CD4-positive, alpha-beta T cell treated with Interleukin-6 at 100 ng/mL for 8 hours (primary cell): ENCODE measurements around the gene KCNC1.

Experiments
- DNase-seq: peaks from one replicate; pipeline ENCODE4 v3.0.0-alpha.2; 2020; ENCODE audit warnings: mixed read lengths, low spot score

The KCNC1 gene

DNA sequence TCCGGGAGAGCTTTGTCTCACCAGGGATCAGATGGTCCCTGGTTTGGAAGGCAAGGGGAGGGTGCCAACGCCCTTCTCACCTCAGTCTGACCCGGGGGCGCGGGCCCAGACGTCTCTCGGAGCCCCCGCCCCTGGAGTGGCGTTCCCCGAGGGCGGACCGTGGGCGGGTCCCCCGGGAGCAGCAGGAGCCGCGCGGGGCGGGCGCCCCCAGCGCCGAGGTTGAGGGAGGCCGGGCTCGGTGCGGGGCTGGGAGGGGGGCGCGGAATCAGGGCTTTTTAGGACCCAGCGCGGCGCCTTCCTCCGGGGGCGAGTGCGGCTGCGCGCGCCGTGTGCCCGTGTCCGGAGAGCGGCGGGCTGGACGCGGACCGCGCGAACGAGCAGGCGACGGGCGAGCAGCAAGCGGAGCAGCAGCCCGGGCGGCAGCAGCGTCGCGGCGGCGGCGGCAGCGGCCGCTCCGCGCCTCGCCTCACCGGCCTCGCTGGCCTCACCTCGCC is at the start of gene KCNC1:
KCNC1 (plus strand) TSS at position 364 of the 494 bp plus-strand sequence. CDS start 1,222 bp downstream, outside the sequence.
- no peak for DNase-seq

DNA sequence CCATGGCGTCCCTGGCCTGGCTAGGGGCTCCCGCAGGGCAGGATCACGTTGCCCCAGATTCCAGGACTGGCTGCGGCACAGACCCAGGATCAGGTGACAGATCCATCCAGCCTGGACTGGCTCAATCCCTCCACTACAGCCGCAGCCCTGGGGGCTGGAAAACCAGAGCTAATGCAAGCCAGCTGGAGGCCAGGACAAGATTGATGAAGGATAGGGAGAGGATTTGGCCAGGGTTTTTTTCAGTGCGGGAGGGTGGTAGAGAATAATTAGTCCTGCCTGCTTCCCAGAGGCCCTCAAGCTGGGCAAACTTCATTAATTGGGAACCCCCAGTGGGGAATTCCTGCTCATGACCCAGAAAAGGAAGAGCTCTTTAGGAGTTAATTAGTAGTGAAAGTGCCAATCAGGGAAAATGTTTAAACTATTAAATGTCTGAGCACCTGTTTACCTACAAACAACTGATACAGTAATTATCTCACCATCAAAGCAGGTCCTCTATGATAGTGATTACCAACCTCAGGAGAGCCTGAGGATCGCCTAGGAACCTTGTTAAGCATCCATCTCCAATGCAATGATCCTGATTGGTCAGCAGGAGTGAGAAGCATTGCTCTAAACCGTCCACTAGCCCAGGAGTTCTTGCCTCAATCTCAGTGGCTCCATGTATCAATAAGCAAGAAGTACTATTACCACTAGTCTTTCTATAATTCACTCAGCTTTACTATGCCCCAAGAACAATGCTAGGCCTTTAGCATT is 48.2 kb upstream of the KCNC1 start:
- DNase-seq, result no peak

DNA sequence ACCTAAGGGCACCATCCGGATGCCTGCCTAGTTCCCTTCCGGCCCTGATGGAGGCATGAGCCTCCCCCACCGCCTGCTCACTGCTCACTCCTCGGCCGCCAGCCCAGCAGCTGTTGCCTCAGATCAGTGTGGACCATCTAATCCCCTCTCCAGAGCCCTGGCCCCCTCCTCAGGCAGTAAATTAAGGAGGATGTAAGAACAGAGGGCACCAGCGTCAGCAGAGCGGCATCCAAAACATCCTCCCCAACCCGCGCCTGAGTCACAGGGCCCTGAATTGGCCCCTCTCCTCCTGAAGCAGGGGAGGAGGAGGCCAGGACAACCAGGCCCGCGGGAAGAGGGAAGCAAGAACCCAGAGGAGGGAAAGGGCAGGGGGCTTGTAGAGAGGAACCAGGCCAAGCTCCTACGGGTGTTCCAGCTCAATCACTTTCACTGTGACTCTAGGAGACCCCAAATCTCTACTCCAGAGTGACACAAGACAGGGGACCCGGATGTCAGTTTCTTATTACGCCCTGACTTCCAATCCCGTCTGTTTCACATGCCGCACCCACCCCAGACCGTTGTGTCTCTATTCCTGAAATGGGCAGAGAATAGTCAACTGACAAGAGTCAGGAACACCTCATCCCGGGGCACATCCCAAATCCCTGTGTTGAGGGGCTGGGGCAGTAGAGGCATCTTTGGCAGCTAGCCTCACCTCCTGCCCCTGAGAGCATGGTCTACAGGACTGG is 46.5 kb upstream of the KCNC1 start:
- no peak for DNase-seq

DNA sequence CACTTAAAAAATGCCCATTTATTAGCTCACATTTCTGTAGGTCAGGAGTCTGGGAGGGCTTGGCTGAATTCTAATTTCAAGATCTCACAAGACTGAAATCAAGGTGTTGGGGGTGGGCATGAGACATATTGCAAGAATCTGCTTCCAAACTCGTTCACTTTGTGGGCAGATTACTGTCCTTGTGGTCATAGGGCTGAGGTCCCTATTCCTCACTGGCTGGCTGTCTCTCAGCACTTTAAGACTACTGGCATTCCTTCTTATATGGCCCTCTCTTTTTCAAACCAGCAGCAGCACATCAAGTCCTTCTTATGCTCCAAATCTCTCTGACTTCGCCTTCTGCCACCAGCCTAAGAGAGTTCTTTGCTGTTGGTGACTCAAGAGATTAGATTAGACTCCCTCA is 43.0 kb upstream of the KCNC1 start:
- DNase-seq, result no peak

- DNase-seq, result no peak
Observed at GRCh38 chr11:17691976-17692375, 42.6 kb upstream of the KCNC1 start.

- DNase-seq, result no peak
Observed at GRCh38 chr11:17692931-17693330, 41.6 kb upstream of the KCNC1 start.

GRCh38 chr11:17693531-17693930 is 41.0 kb upstream of the KCNC1 start:
- DNase-seq, result no peak

DNA sequence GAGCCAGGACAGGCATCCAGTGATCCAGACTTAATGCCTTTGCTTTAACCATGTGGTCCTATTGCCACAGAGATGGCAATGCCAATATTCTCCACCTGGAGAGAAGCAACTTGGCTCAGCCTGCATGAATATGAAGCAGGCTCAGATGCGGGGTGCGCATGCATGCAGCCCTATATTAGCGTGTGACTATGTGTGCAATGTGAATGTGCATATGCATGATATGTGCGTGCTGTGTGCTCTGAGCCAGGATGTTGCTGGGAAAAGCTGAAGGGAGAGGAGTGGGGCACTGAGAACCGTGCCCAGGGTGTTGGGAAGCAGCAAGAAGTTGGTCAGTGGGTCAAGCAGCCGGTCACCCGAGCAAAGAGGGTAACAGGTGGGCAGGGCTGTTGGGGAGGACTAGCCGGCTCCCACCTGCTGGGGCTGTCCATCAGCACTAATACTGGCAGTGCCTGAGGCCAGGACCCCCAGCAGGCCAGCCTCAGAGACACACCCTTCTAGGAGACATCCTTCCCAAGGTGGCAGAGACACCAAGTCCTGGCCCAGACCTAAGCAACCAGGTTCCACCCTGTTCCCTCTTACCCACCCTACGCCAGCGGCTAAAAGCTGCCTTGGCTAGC is 40.0 kb upstream of the KCNC1 start:
- no peak for DNase-seq

- DNase-seq, result no peak
Observed at GRCh38 chr11:17695454-17696441, 38.8 kb upstream of the KCNC1 start.

GRCh38 chr11:17696741-17697140 is 37.8 kb upstream of the KCNC1 start:
- no peak for DNase-seq

DNA sequence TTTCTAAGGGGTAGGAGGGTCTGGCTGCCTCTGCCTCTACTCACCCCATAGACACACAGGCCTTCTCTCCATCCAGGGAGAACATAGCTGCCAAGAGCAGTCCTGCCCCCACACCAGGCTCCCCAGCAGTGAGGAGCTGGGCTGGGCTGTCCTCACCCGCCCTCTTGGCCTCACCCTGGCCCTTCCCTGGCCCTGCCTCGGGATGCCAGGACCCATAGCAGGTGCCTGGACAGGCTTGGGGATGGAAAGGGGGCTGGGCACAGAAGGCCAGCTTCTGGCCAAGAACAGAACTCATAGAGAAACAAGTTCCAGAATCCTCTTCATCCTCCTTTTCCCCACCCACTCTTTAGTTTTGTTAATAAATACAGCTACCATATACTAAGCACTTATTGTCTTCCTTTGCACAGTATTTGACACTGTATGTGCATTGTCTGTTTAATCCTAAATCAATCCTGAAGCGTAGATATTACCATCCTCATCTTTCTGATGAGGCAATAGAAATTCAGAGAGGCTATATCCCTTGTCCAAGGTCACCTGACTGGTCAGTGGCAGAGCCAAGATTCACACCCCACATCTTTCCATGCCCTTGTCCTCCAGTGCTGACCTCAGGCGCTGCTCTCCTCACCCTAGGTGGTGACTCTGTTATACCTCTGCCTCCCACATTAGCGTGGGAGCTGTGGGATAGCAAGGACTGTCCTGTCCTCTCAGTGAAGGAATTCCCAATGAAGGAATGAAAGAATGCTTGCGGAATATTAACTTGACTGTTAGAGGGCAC is 37.2 kb upstream of the KCNC1 start:
- DNase-seq, result no peak

GRCh38 chr11:17699147-17700114 is 35.1 kb upstream of the KCNC1 start:
- DNase-seq, result no peak

DNA sequence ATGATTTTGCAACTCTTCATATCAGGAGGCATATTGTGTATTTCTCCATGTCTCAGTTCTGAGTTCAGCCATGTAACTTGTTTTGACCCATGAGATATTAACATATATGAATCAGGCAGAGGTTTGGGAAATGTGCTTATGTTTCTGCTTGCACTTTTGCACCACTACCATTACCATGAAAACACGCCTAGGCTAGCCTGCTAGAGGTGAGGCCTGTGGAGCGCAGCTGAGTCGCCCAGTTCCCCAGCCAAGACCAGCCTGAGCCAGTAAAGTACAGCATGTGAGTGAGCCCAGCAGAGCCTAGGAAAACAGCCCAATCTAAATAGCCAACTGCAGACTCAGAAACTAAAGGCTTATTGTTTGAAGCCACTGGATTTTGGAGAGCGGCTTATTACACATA is 33.6 kb upstream of the KCNC1 start:
- no peak for DNase-seq

- no peak for DNase-seq
Observed at GRCh38 chr11:17702876-17703275, 31.7 kb upstream of the KCNC1 start.

DNA sequence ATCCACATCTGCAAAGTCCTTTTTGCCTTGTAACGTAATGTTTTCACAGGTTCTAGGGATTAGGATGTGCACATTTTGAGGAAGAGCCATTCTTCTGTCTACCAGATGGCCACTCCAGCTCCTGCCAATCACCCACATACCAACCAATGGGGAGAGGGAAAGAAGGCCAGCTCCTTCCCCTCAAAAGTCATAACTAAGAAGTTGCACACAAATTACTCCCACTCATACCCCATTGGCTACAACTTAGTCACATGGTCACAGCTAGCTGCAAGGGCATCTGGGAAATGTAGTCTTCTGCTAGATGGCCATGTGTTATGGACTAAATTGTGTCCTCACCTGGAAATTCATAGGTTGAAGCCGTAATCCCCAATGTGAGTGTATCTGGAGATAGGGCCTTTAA is 30.6 kb upstream of the KCNC1 start:
- no peak for DNase-seq

GRCh38 chr11:17707830-17708229 is 26.8 kb upstream of the KCNC1 start:
- DNase-seq, result no peak

DNA sequence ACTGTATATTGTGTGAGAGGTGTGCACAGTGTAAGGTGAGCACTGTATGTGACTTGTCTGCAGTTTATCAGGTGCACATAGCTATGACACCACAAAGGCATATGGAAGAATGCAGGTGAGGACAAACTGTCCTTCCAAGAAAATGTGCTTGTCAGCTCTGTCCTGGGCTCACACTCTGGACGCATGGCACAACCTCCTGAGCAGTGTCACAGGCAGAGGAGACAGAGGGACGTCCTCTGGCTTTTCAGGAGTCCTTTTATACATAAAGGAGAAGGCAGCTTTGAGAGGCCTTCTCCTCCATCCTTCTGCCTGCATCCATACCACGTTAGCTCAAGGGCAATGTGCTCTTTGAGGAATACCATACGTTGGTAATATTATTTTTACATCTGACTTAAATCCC is 22.7 kb upstream of the KCNC1 start:
- no peak for DNase-seq

DNA sequence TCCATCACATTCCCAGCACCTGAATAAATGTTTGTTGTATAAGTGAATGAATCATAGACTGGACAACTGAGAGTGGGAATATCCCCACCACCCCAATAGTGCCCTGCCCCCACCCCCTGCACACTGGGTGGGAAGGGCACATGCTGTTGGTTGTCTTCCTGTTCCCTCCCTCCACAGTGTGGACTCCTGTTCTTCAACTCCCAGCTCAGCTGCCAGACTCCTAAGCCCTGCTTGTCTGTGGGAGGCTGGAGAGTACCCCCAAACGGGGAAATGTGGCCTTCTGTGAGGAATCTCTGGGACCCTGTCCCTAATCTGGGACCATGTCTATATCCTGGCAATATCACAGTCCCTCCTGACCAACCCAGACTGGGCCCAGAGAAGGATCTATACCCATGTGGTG is 20.7 kb upstream of the KCNC1 start:
- DNase-seq, result no peak

DNA sequence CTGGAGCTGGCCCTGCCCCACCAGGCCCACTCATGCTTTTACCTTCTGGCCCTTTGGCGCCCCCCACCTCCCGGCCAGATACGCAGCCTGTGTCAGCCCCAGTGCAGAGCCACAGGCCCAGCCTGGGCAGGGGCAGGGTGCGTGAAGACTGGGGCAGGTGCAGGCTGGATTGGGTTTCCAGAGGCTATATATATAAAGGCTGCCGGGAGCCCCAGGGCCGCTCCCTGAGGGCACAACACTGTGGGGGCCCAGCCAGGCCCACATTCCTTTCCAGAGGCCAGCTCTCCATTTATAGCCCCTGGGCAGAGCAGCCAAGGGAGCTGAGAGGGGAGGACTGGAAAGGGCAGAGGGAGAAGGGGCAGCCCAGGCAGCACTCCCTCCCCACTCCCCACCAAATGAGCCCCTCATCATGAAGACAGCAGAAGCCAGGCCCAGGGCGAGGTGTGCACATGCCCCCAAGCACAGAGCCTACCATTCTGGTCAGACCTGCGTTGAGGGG is 20.2 kb upstream of the KCNC1 start:
- no peak for DNase-seq

GRCh38 chr11:17714870-17715269 is 19.7 kb upstream of the KCNC1 start:
- no peak for DNase-seq
